Posterior cingulate gyrus (tissue), 11 donors: ENCODE results near the gene SC5D.

Experiments used
- DNase-seq, 10 donors: peaks; one replicate each; pipeline versions ENCODE4 v3.0.0 to v3.0.0-alpha.2; 2020 to 2021; ENCODE audit warnings: mixed read lengths in 3 of 10
- intact Hi-C: fragments of 100-400 bp; cut with DNase I; formaldehyde crosslinking; loops from one replicate; pipeline ENCODE4 v1.15.1; 2023

The SC5D gene

GRCh38 chr11:121292495-121293287 lies at the start of gene SC5D:
SC5D (plus strand) TSS chr11:121292771; CDS start chr11:121303376, 10,605 bp downstream.
- intact Hi-C loops = loop anchor here (2.0 kb wide), 1 partner anchor 44 kb away; no protein-coding TSS in a partner anchor
- peak; percentile 90 to 99 (median 96) for DNase-seq

- intact Hi-C loops = loop anchor here (5.0 kb wide), 1 partner anchor 347 kb away; no protein-coding TSS in a partner anchor
- DNase-seq = no peak
Observed at GRCh38 chr11:121244884-121245283, 47.7 kb upstream of the SC5D start.

GRCh38 chr11:121246021-121246768 lies 46.4 kb upstream of the SC5D start:
- DNase-seq = peak in 1 of 10 donors; percentile 70
- intact Hi-C loops = loop anchor here (5.0 kb wide), 1 partner anchor 346 kb away; no protein-coding TSS in a partner anchor

- no peak for DNase-seq
- intact Hi-C loops = loop anchor here (5.0 kb wide), 1 partner anchor 346 kb away; no protein-coding TSS in a partner anchor
Observed at GRCh38 chr11:121246769-121247035, 45.9 kb upstream of the SC5D start.

GRCh38 chr11:121248496-121248895 lies 44.1 kb upstream of the SC5D start:
- intact Hi-C loops = loop anchor here (2.0 to 5.0 kb wide), 2 partner anchors 44 to 344 kb away; partner anchors contain the start of gene SC5D
- DNase-seq = no peak

GRCh38 chr11:121249039-121249663 lies 43.4 kb upstream of the SC5D start:
- intact Hi-C loops = loop anchor here (2.0 to 5.0 kb wide), 2 partner anchors 44 to 343 kb away; partner anchors contain the start of gene SC5D
- no peak for DNase-seq

GRCh38 chr11:121250843-121251242 lies 41.7 kb upstream of the SC5D start:
- intact Hi-C loops = no loop called here
- no peak for DNase-seq

GRCh38 chr11:121253951-121254350 lies 38.6 kb upstream of the SC5D start:
- DNase-seq = no peak
- intact Hi-C loops = no loop called here

GRCh38 chr11:121254756-121255155 lies 37.8 kb upstream of the SC5D start:
- intact Hi-C loops = no loop called here

GRCh38 chr11:121255473-121256125 lies 37.0 kb upstream of the SC5D start:
- intact Hi-C loops = no loop called here

More at GRCh38 chr11:121254756-121255155, 37.8 kb upstream of the SC5D start:
- DNase-seq = no peak

GRCh38 chr11:121257289-121257688 lies 35.3 kb upstream of the SC5D start:
- no peak for DNase-seq

More at GRCh38 chr11:121255473-121256125, 37.0 kb upstream of the SC5D start:
- no peak for DNase-seq

GRCh38 chr11:121257976-121258375 lies 34.6 kb upstream of the SC5D start:
- intact Hi-C loops = no loop called here
- DNase-seq = no peak

More at GRCh38 chr11:121257289-121257688, 35.3 kb upstream of the SC5D start:
- intact Hi-C loops = no loop called here

GRCh38 chr11:121265586-121265985 lies 27.0 kb upstream of the SC5D start:
- intact Hi-C loops = no loop called here
- DNase-seq = no peak

GRCh38 chr11:121268581-121268980 lies 24.0 kb upstream of the SC5D start:
- intact Hi-C loops = no loop called here
- no peak for DNase-seq

GRCh38 chr11:121270001-121270678 lies 22.4 kb upstream of the SC5D start:
- intact Hi-C loops = no loop called here
- DNase-seq = peak in 2 of 10 donors; percentile 11 to 74

GRCh38 chr11:121274332-121274991 lies 18.1 kb upstream of the SC5D start:
- intact Hi-C loops = no loop called here
- DNase-seq = no peak

GRCh38 chr11:121281698-121282097 lies 10.9 kb upstream of the SC5D start:
- intact Hi-C loops = no loop called here
- no peak for DNase-seq

- DNase-seq = no peak
- intact Hi-C loops = no loop called here
Observed at GRCh38 chr11:121282386-121282785, 10.2 kb upstream of the SC5D start.

- intact Hi-C loops = no loop called here
- DNase-seq = no peak
Observed at GRCh38 chr11:121282886-121283502, 9.6 kb upstream of the SC5D start.
